IMR-90 (cell line): ENCODE data around the gene CCNI2. TPM values are rescaled to one million over a fixed set of nuclear protein-coding genes. Genes with fewer than 3 reads are reported as not detected.

Source experiments
- ATAC-seq: fragments of 200-7000 bp; cut with Tn5 transposase; 2 replicates; pipeline ENCODE4 v1.9.1; 2020; ENCODE audit warnings: low read depth, mild to moderate bottlenecking, moderate library complexity
- BruUV-seq: library from RNA; stranded (reverse); fragments of 400-500 nt; replicated peaks from 2 replicates; lab custom pipeline; 2021; lab: Mats Ljungman, UMichigan
- CTCF ChIA-PET: fragments of 300-600 bp; formaldehyde crosslinking; extraction: SDS; loops from one replicate; lab custom pipeline; 2021; ENCODE audit warnings: antibody characterized with exemption; lab: Yijun Ruan, JAX
- POLR2A ChIA-PET: fragments of 300-600 bp; sonication (Branson Sonifier 250); formaldehyde crosslinking; loops from one replicate; lab custom pipeline; 2022; ENCODE audit warnings: antibody characterized with exemption; ENCODE audit not compliant: unreplicated experiment; lab: Charles Lee
- DNase-seq: peaks from one replicate; pipeline ENCODE4 v3.0.0; 2013
- H2AFZ ChIP-seq: replicated peaks from 2 replicates; pipeline ENCODE3; 2013; ENCODE audit warnings: low read length, mild to moderate bottlenecking; ENCODE audit not compliant: poor library complexity
- H2AK5ac ChIP-seq: 2 replicates; pipeline ENCODE4 v1.6.1; 2013; ENCODE audit warnings: low read depth, low read length, inconsistent platforms
- H2AK9ac ChIP-seq: replicated peaks from 2 replicates; pipeline ENCODE3; 2013; ENCODE audit warnings: mild to moderate bottlenecking, low read depth, low read length, moderate library complexity; ENCODE audit not compliant: poor library complexity
- H2BK120ac ChIP-seq: 2 replicates; pipeline ENCODE4 v1.6.1; 2013; ENCODE audit warnings: low read depth, low read length, inconsistent platforms
- H2BK15ac ChIP-seq: 3 replicates; pipeline ENCODE4 v1.6.1; 2013; ENCODE audit warnings: low read depth, low read length, inconsistent platforms
- H2BK20ac ChIP-seq: 2 replicates; pipeline ENCODE4 v1.6.1; 2013; ENCODE audit warnings: low read depth, mild to moderate bottlenecking, inconsistent platforms, low read length, moderate library complexity
- H2BK5ac ChIP-seq: 2 replicates; pipeline ENCODE4 v1.6.1; 2013; ENCODE audit warnings: mild to moderate bottlenecking, low read depth, low read length, inconsistent platforms; ENCODE audit not compliant: poor library complexity, severe bottlenecking
- H3K14ac ChIP-seq: replicated peaks from 2 replicates; pipeline ENCODE4 v1.6.1; 2013; ENCODE audit warnings: low read depth, low read length, inconsistent platforms
- H3K18ac ChIP-seq: 2 replicates; pipeline ENCODE4 v1.6.1; 2013; ENCODE audit warnings: low read depth, low read length, control low read depth
- H3K23ac ChIP-seq: 2 replicates; pipeline ENCODE4 v1.6.1; 2013; ENCODE audit warnings: low read depth, low read length, inconsistent platforms
- H3K27ac ChIP-seq: 2 replicates; pipeline ENCODE4 v1.5.1; 2013; ENCODE audit warnings: mild to moderate bottlenecking, control low read depth, low read length; ENCODE audit not compliant: insufficient read depth
- H3K27me3 ChIP-seq: 2 replicates; pipeline ENCODE4 v1.6.1; 2013; ENCODE audit warnings: low read length; ENCODE audit not compliant: control insufficient read depth, insufficient read depth
- H3K36me3 ChIP-seq: 2 replicates; pipeline ENCODE4 v1.6.1; 2013; ENCODE audit warnings: low read length, mixed read lengths; ENCODE audit not compliant: control insufficient read depth, insufficient read depth
- H3K4ac ChIP-seq: 2 replicates; pipeline ENCODE4 v1.6.1; 2013; ENCODE audit warnings: low read depth, low read length, inconsistent platforms
- H3K4me1 ChIP-seq: 2 replicates; pipeline ENCODE4 v1.6.1; 2013; ENCODE audit warnings: low read length, mixed read lengths; ENCODE audit not compliant: control insufficient read depth, insufficient read depth
- H3K4me2 ChIP-seq: 2 replicates; pipeline ENCODE4 v1.6.1; 2013; ENCODE audit warnings: low read depth, mild to moderate bottlenecking, control low read depth, low read length, moderate library complexity
- H3K4me3 ChIP-seq: 2 replicates; pipeline ENCODE4 v1.5.1; 2013; ENCODE audit warnings: low read depth, mild to moderate bottlenecking, control low read depth, low read length, moderate library complexity; ENCODE audit not compliant: insufficient read depth
- H3K56ac ChIP-seq: 2 replicates; pipeline ENCODE4 v1.6.1; 2013; ENCODE audit warnings: low read length, inconsistent platforms; ENCODE audit not compliant: insufficient read depth; ENCODE audit errors: extremely low read depth
- H3K79me1 ChIP-seq, 2 experiments: 2 replicates each; pipeline ENCODE4 v1.6.1; 2013; ENCODE audit warnings: low read length in 2 of 2, inconsistent platforms in 1 of 2, low read depth in 1 of 2
- H3K9ac ChIP-seq: 2 replicates; pipeline ENCODE4 v1.6.1; 2013; ENCODE audit warnings: low read depth, low read length, control low read depth
- H3K9me1 ChIP-seq: 2 replicates; pipeline ENCODE4 v1.6.1; 2013; ENCODE audit warnings: low read length, inconsistent platforms; ENCODE audit not compliant: insufficient read depth
- H3K9me3 ChIP-seq: 2 replicates; pipeline ENCODE4 v1.6.1; 2013; ENCODE audit warnings: low read length; ENCODE audit not compliant: control insufficient read depth, insufficient read depth
- H4K20me1 ChIP-seq: 2 replicates; pipeline ENCODE4 v1.6.1; 2013; ENCODE audit warnings: low read length, inconsistent platforms; ENCODE audit not compliant: insufficient read depth
- H4K5ac ChIP-seq: 2 replicates; pipeline ENCODE4 v1.6.1; 2013; ENCODE audit warnings: mild to moderate bottlenecking, low read depth, low read length, control low read depth
- H4K8ac ChIP-seq, 2 experiments: 2 replicates each; pipeline ENCODE4 v1.6.1; 2013; ENCODE audit warnings: low read depth in 2 of 2, low read length in 2 of 2, control low read depth in 1 of 2, inconsistent platforms in 1 of 2
- H4K91ac ChIP-seq: 2 replicates; pipeline ENCODE4 v1.6.1; 2013; ENCODE audit warnings: low read depth, low read length, inconsistent platforms; ENCODE audit not compliant: insufficient read depth
- BHLHE40 ChIP-seq: fragments of 150-350 bp; IDR thresholded peaks from 2 replicates; pipeline ENCODE4 v1.6.1; 2016; ENCODE audit warnings: mild to moderate bottlenecking, low read depth, low read length
- CEBPB ChIP-seq: IDR thresholded peaks from 2 replicates; pipeline ENCODE4 v1.6.1; 2012; ENCODE audit warnings: low read depth, low read length, improper control_type of control experiment
- CHD1 ChIP-seq: IDR thresholded peaks from 2 replicates; pipeline ENCODE4 v1.6.1; 2012; ENCODE audit warnings: low read depth, low read length, improper control_type of control experiment
- CTCF ChIP-seq: conservative IDR thresholded peaks from 2 replicates; pipeline ENCODE4 v1.5.1; 2012; ENCODE audit warnings: mild to moderate bottlenecking, low read depth, low read length, improper control_type of control experiment
- ELK1 ChIP-seq: fragments of 150-350 bp; IDR thresholded peaks from 2 replicates; pipeline ENCODE4 v1.6.1; 2016; ENCODE audit warnings: low read depth, mild to moderate bottlenecking, low read length, moderate library complexity, borderline replicate concordance
- FOS ChIP-seq: fragments of 150-350 bp; IDR thresholded peaks from 2 replicates; pipeline ENCODE4 v1.6.1; 2016; ENCODE audit warnings: low read depth, low read length
- MAFK ChIP-seq: IDR thresholded peaks from 2 replicates; pipeline ENCODE4 v1.6.1; 2012; ENCODE audit warnings: low read depth, low read length, improper control_type of control experiment
- MAZ ChIP-seq: IDR thresholded peaks from 2 replicates; pipeline ENCODE4 v1.6.1; 2012; ENCODE audit warnings: low read depth, mild to moderate bottlenecking, low read length, improper control_type of control experiment, moderate library complexity, borderline replicate concordance
- MXI1 ChIP-seq: IDR thresholded peaks from 2 replicates; pipeline ENCODE4 v1.6.1; 2012; ENCODE audit warnings: low read depth, mild to moderate bottlenecking, low read length, moderate library complexity, borderline replicate concordance
- NFE2L2 ChIP-seq: fragments of 150-350 bp; IDR thresholded peaks from 2 replicates; pipeline ENCODE4 v1.6.1; 2016; ENCODE audit warnings: low read depth, mild to moderate bottlenecking, low read length
- POLR2A ChIP-seq: IDR thresholded peaks from 2 replicates; pipeline ENCODE4 v1.6.1; 2012; ENCODE audit warnings: mild to moderate bottlenecking, low read depth, low read length
- RAD21 ChIP-seq: IDR thresholded peaks from 2 replicates; pipeline ENCODE4 v1.6.1; 2012; ENCODE audit warnings: low read length, improper control_type of control experiment
- RCOR1 ChIP-seq: IDR thresholded peaks from 2 replicates; pipeline ENCODE4 v1.6.1; 2012; ENCODE audit warnings: mild to moderate bottlenecking, low read length, improper control_type of control experiment; ENCODE audit not compliant: insufficient replicate concordance
- RFX5 ChIP-seq: IDR thresholded peaks from 2 replicates; pipeline ENCODE4 v1.8.0; 2012; ENCODE audit warnings: low read depth, mild to moderate bottlenecking, low read length, moderate library complexity
- SMC3 ChIP-seq: fragments of 150-350 bp; IDR thresholded peaks from 2 replicates; pipeline ENCODE4 v1.6.1; 2016; ENCODE audit warnings: low read depth, mild to moderate bottlenecking, antibody characterized with exemption, low read length, moderate library complexity
- USF2 ChIP-seq: fragments of 150-350 bp; IDR thresholded peaks from 2 replicates; pipeline ENCODE4 v1.6.1; 2017; ENCODE audit warnings: mild to moderate bottlenecking, antibody characterized with exemption, low read length, low read depth
- WGBS, 2 experiments: methylation state at CpG; one replicate each; pipeline versions ENCODE4 v1.1.5 to v1.1.7; 2013; ENCODE audit warnings: missing lambda C conversion rate in 2 of 2; ENCODE audit not compliant: insufficient read length in 1 of 2; ENCODE audit errors: extremely low coverage in 2 of 2; 5-methylcytosine and 5-hydroxymethylcytosine counted together
- dilution Hi-C: fragments of 300-500 bp; cut with HindIII; formaldehyde crosslinking; loops from one replicate; pipeline ENCODE4 v1.14.3; 2018; ENCODE audit warnings: low sequenced_read_pairs; ENCODE audit not compliant: unreplicated experiment
- in situ Hi-C: fragments of 300-500 bp; cut with MboI; formaldehyde crosslinking; loops from 3 replicates; pipeline ENCODE4 v1.14.3; 2019; ENCODE audit warnings: low sequenced_read_pairs, inconsistent platforms, mixed read lengths
- intact Hi-C: fragments of 100-400 bp; cut with micrococcal nuclease; formaldehyde crosslinking; loops from 2 replicates; pipeline ENCODE4 v1.10.0; 2022
- polyA plus RNA-seq, 3 experiments: library from polyadenylated mRNA; depleted of rRNA; stranded (reverse); fragments of >200 nt; gene quantifications; 2 replicates each; pipeline ENCODE4 v1.2.3, GENCODE V29; 2012; ENCODE audit warnings: low replicate concordance in 1 of 3
- total RNA-seq: library from RNA; depleted of rRNA; stranded (reverse); fragments of >200 nt; gene quantifications from 2 replicates; pipeline ENCODE4 v1.2.3, GENCODE V29; 2012

Gene CCNI2
- total and polyA plus RNA-seq, 2 of the 4 experiments (the other 2 are of a cell fraction): not detected

- Histone ChIP-seq H3K9me3 (no peaks in the 10 kb centered on the region), H3K36me3 (peaks cover 17% of the 10 kb centered on the region), H3K4me3 (no peak overlapping the region), H4K8ac (peak overlapping the region in 1 of 2 experiments; percentile 23; a peak in 2 of 4 replicates), H3K9me1 (peaks cover 52% of the 10 kb centered on the region), H4K5ac (no peak overlapping the region), H2AFZ (no peak overlapping the region), H3K56ac (no peak overlapping the region), H4K91ac (peak overlapping the region; percentile 19; the same call in 1 of the 2 replicates), H3K18ac (no peak overlapping the region), H3K4ac (peak overlapping the region; percentile 61; the same call in 1 of the 2 replicates), H2BK120ac (no peak overlapping the region), H3K9ac (no peak overlapping the region), H2BK20ac (peak overlapping the region; percentile 24; the same call in 1 of the 2 replicates), H3K4me2 (no peak overlapping the region), H3K14ac (peak overlapping the region; percentile 91; the same call in 1 of the 2 replicates), H3K27ac (peak overlapping the region; percentile 78; the same call in 1 of the 2 replicates), H2BK15ac (0 out of 3 replicates have a peak overlapping the region, but pooled peaks have one; percentile 15), H3K79me1 (peaks cover 33 to 83% of the 10 kb centered on the region in 2 experiments), H3K23ac (0 out of 2 replicates have a peak overlapping the region, but pooled peaks have one; percentile 13), H4K20me1 (peaks cover 54% of the 10 kb centered on the region), H3K27me3 (no peaks in the 10 kb centered on the region), H2AK5ac (peak overlapping the region; percentile 85), H2BK5ac (no peak overlapping the region), H3K4me1 (peaks cover 25% of the 10 kb centered on the region), H2AK9ac (peak overlapping the region; percentile 32)
- in situ Hi-C loops: no loop called here
- no peak for ATAC-seq
- DNase-seq: no peak
- ChIA-PET CTCF (no interaction called here), POLR2A (no interaction called here)
- WGBS, 2 experiments: 100% methylated on average over 1 of the region's 3 CpGs; no CpG with 5 or more reads in 1 of the 2 experiments
- TF ChIP-seq MAZ: no peak
- TF ChIP-seq BHLHE40: no peak
- TF ChIP-seq ELK1: no peak
- no peak for TF ChIP-seq CHD1
- TF ChIP-seq CTCF: no peak
- no peak for TF ChIP-seq FOS
- TF ChIP-seq POLR2A: no peak
- no peak for TF ChIP-seq MAFK
- no peak for TF ChIP-seq RCOR1
- no peak for TF ChIP-seq CEBPB
- TF ChIP-seq NFE2L2: no peak
- TF ChIP-seq USF2: no peak
- no peak for TF ChIP-seq MXI1
- TF ChIP-seq SMC3: no peak
- TF ChIP-seq RFX5: no peak
- no peak for TF ChIP-seq RAD21
- dilution Hi-C loops: no loop called here
- intact Hi-C loops: no loop called here
- no TSS peak for BruUV-seq
Observed at GRCh38 chr5:132768485-132768868, 21.3 kb downstream of the CCNI2 start.
